HepG2 (cell line): ENCODE results near the gene HCRTR1. TPM values are rescaled to one million over a fixed set of nuclear protein-coding genes. Genes with fewer than 3 reads are reported as not detected.

Source experiments
- GRHL1 ChIP-seq: sonication (generic); formaldehyde crosslinking; conservative IDR thresholded peaks from 2 replicates; pipeline ENCODE4 v1.8.0; 2022; ENCODE audit warnings: missing genetic modification reagents
- IRF2 ChIP-seq: IDR thresholded peaks from 2 replicates; pipeline ENCODE4 v1.6.1; 2018; ENCODE audit warnings: missing genetic modification reagents, missing compliant biosample characterization
- KDM6A ChIP-seq: IDR thresholded peaks from 2 replicates; pipeline ENCODE4 v1.6.1; 2016; ENCODE audit warnings: low read depth
- KMT2A ChIP-seq: sonication (generic); formaldehyde crosslinking; IDR thresholded peaks from 2 replicates; pipeline ENCODE4 v1.4.0; 2020; ENCODE audit warnings: missing genetic modification reagents
- MED13 ChIP-seq: sonication (generic); formaldehyde crosslinking; IDR thresholded peaks from 2 replicates; pipeline ENCODE4 v1.5.0; 2020; ENCODE audit warnings: missing genetic modification reagents
- MEF2D ChIP-seq: sonication (generic); formaldehyde crosslinking; IDR thresholded peaks from 2 replicates; pipeline ENCODE4 v1.5.1; 2020; ENCODE audit warnings: mild to moderate bottlenecking, missing genetic modification reagents
- POLR2AphosphoS5 ChIP-seq: IDR thresholded peaks from 2 replicates; pipeline ENCODE4 v1.6.1; 2012; ENCODE audit warnings: low read depth, low read length
- PTBP1 ChIP-seq: fragments of 200-400 bp; formaldehyde crosslinking; IDR thresholded peaks from 2 replicates; pipeline ENCODE4 v1.6.1; 2018; ENCODE audit warnings: low read length, low read depth; ENCODE audit not compliant: poor library complexity, severe bottlenecking
- RFX3 ChIP-seq: IDR thresholded peaks from 2 replicates; pipeline ENCODE4 v1.6.1; 2016; ENCODE audit warnings: missing biosample characterization, missing genetic modification reagents
- RXRB ChIP-seq: IDR thresholded peaks from 2 replicates; pipeline ENCODE4 v1.6.1; 2016; ENCODE audit warnings: borderline replicate concordance, missing genetic modification reagents, missing compliant biosample characterization
- SOX6 ChIP-seq, 2 experiments: fragments of 450-650 bp in 1 of 2; sonication (generic) in 1 of 2; formaldehyde crosslinking in 1 of 2; IDR thresholded peaks; 2 replicates each; pipeline versions ENCODE4 v1.4.0 to v1.6.1; 2017 to 2020; ENCODE audit warnings: antibody characterized with exemption in 1 of 2, mild to moderate bottlenecking in 1 of 2, missing genetic modification reagents in 1 of 2
- TOPORS ChIP-seq: sonication (generic); formaldehyde crosslinking; IDR thresholded peaks from 2 replicates; pipeline ENCODE4 v1.8.0; 2023; ENCODE audit warnings: mild to moderate bottlenecking, missing genetic modification reagents
- ZNF136 ChIP-seq: sonication (generic); formaldehyde crosslinking; IDR thresholded peaks from 2 replicates; pipeline ENCODE4 v1.8.1; 2022; ENCODE audit warnings: low read depth, mild to moderate bottlenecking, moderate library complexity, missing genetic modification reagents
- ZNF160 ChIP-seq: sonication (generic); formaldehyde crosslinking; IDR thresholded peaks from 2 replicates; pipeline ENCODE4 v1.8.0; 2022; ENCODE audit warnings: mild to moderate bottlenecking, inconsistent platforms, missing genetic modification reagents
- ZNF550 ChIP-seq: sonication (generic); formaldehyde crosslinking; IDR thresholded peaks from 2 replicates; pipeline ENCODE4 v1.4.0; 2020; ENCODE audit warnings: mild to moderate bottlenecking, missing genetic modification reagents, borderline replicate concordance
- ZNF782 ChIP-seq: sonication (generic); formaldehyde crosslinking; IDR thresholded peaks from 2 replicates; pipeline ENCODE4 v1.4.0; 2020; ENCODE audit warnings: missing genetic modification reagents, mild to moderate bottlenecking, borderline replicate concordance
- ZNF800 ChIP-seq: sonication (generic); formaldehyde crosslinking; IDR thresholded peaks from 2 replicates; pipeline ENCODE4 v1.4.0; 2020; ENCODE audit warnings: missing genetic modification reagents
- ZNF816 ChIP-seq: sonication (generic); formaldehyde crosslinking; IDR thresholded peaks from 2 replicates; pipeline ENCODE4 v1.8.0; 2022; ENCODE audit warnings: missing genetic modification reagents, mild to moderate bottlenecking, borderline replicate concordance
- ZNF83 ChIP-seq: sonication (generic); formaldehyde crosslinking; IDR thresholded peaks from 2 replicates; pipeline ENCODE4 v1.4.0; 2020; ENCODE audit warnings: missing genetic modification reagents, mild to moderate bottlenecking, borderline replicate concordance
- ZSCAN9 ChIP-seq: IDR thresholded peaks from 2 replicates; pipeline ENCODE4 v1.6.1; 2016; ENCODE audit warnings: borderline replicate concordance
- polyA plus RNA-seq, 8 experiments: library from polyadenylated mRNA; depleted of rRNA in 3 of 8; stranded (reverse) in 7 of 8; unstranded in 1 of 8; fragments of >200 nt; fragmentation: Illumina TruSeq in 4 of 8; extraction: Trizol in 4 of 8; gene quantifications; 2 replicates each; pipeline versions ENCODE4 v1.2.1 to v1.2.3, GENCODE V29; 2011 to 2016; ENCODE audit warnings: low read depth in 4 of 8, missing spikeins in 1 of 8, mixed read lengths in 1 of 8; ENCODE audit not compliant: insufficient read depth in 1 of 8
- total RNA-seq, 5 experiments: library from RNA; depleted of rRNA; stranded (reverse); fragments of >200 nt; fragmentation: Illumina TruSeq; extraction: Trizol; gene quantifications; 2 replicates each; pipeline ENCODE4 v1.2.3, GENCODE V29; 2016; ENCODE audit warnings: low read depth in 1 of 5
- TF ChIP-seq, protein P1 (sequence below): sonication (generic); formaldehyde crosslinking; IDR thresholded peaks from 2 replicates; pipeline ENCODE4 v1.4.0; 2020; ENCODE audit warnings: missing genetic modification reagents, mild to moderate bottlenecking, borderline replicate concordance
- TF ChIP-seq, protein P2 (sequence below): sonication (generic); formaldehyde crosslinking; IDR thresholded peaks from 2 replicates; pipeline ENCODE4 v1.4.0; 2020; ENCODE audit warnings: missing genetic modification reagents, mild to moderate bottlenecking, borderline replicate concordance
- TF ChIP-seq, protein P3 (sequence below): sonication (generic); formaldehyde crosslinking; IDR thresholded peaks from 2 replicates; pipeline ENCODE4 v1.4.0; 2020; ENCODE audit warnings: mild to moderate bottlenecking, missing genetic modification reagents

HCRTR1 gene
- total and polyA plus RNA-seq, 2 of the 13 experiments (the other 11 are each of a cell fraction or from before 2014, with no cell fraction given) = not detected

DNA sequence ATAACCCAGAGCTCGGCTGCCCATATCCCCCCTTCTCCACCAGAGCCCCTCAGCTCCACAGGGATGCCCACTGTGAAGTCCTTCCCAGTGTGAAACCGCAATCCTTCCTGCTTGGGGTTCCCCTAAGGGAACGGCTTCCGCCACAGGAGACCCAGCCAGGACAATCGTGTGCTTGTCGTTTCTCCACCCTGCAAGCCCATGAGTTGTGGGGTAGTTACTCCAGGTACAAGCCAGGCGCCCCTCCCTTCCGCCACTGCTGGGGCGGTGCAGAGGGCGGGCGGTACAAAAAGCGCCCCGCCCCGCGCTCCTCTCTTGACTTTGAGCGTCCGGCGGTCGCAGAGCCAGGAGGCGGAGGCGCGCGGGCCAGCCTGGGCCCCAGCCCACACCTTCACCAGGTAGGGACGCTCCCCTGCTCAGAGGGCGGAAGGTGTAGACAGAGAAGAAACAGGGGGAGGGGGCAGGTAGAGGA, 41.3 kb upstream of the HCRTR1 start, which contains the start of gene TINAGL1 (continued):
- TF ChIP-seq, protein P1, sequence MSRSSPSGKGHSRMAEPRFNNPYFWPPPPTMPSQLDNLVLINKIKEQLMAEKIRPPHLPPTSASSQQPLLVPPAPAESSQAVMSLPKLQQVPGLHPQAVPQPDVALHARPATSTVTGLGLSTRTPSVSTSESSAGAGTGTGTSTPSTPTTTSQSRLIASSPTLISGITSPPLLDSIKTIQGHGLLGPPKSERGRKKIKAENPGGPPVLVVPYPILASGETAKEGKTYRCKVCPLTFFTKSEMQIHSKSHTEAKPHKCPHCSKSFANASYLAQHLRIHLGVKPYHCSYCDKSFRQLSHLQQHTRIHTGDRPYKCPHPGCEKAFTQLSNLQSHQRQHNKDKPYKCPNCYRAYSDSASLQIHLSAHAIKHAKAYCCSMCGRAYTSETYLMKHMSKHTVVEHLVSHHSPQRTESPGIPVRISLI = no peak
- no peak for TF ChIP-seq RFX3 (CRISPR knock-in tag)
- TF ChIP-seq, protein P2, sequence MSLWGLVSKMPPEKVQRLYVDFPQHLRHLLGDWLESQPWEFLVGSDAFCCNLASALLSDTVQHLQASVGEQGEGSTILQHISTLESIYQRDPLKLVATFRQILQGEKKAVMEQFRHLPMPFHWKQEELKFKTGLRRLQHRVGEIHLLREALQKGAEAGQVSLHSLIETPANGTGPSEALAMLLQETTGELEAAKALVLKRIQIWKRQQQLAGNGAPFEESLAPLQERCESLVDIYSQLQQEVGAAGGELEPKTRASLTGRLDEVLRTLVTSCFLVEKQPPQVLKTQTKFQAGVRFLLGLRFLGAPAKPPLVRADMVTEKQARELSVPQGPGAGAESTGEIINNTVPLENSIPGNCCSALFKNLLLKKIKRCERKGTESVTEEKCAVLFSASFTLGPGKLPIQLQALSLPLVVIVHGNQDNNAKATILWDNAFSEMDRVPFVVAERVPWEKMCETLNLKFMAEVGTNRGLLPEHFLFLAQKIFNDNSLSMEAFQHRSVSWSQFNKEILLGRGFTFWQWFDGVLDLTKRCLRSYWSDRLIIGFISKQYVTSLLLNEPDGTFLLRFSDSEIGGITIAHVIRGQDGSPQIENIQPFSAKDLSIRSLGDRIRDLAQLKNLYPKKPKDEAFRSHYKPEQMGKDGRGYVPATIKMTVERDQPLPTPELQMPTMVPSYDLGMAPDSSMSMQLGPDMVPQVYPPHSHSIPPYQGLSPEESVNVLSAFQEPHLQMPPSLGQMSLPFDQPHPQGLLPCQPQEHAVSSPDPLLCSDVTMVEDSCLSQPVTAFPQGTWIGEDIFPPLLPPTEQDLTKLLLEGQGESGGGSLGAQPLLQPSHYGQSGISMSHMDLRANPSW = no peak
- no peak for TF ChIP-seq ZNF136 (CRISPR knock-in tag)
- TF ChIP-seq ZNF782 = no peak
- TF ChIP-seq TOPORS (CRISPR knock-in tag) = no peak
- TF ChIP-seq ZNF800 = no peak
- no peak for TF ChIP-seq SOX6 (IDR thresholded peaks at IDR 0.05)
- TF ChIP-seq SOX6 (CRISPR knock-in tag; IDR thresholded peaks at IDR 0.05) = no peak
- TF ChIP-seq ZNF83 = no peak
- TF ChIP-seq MEF2D (CRISPR knock-in tag) = no peak
- TF ChIP-seq KDM6A = no peak
- no peak for TF ChIP-seq KMT2A (CRISPR knock-in tag)
- TF ChIP-seq POLR2AphosphoS5 = peak; percentile 76
- TF ChIP-seq RXRB = no peak
- TF ChIP-seq, protein P3, sequence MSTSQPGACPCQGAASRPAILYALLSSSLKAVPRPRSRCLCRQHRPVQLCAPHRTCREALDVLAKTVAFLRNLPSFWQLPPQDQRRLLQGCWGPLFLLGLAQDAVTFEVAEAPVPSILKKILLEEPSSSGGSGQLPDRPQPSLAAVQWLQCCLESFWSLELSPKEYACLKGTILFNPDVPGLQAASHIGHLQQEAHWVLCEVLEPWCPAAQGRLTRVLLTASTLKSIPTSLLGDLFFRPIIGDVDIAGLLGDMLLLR = no peak
- no peak for TF ChIP-seq ZSCAN9
- TF ChIP-seq PTBP1 = no peak
- TF ChIP-seq ZNF550 (CRISPR knock-in tag) = no peak
- no peak for TF ChIP-seq ZNF160 (CRISPR knock-in tag)
- TF ChIP-seq ZNF816 (CRISPR knock-in tag) = no peak
- TF ChIP-seq GRHL1 (CRISPR knock-in tag) = no peak
- no peak for TF ChIP-seq MED13 (CRISPR knock-in tag)
- TF ChIP-seq IRF2 (CRISPR knock-in tag) = 0 out of 2 replicates have a peak, but pooled peaks have one; percentile 23
